AG04450 (cell line): ENCODE data around the gene LEMD2. TPM values are rescaled to one million over a fixed set of nuclear protein-coding genes. Genes with fewer than 3 reads are reported as not detected.

Source experiments
- CTCF ChIA-PET: fragments of 300-600, 350-600 bp; formaldehyde crosslinking; extraction: SDS; loops from one replicate; lab custom pipeline; 2022; ENCODE audit warnings: antibody characterized with exemption, inconsistent platforms; lab: Charles Lee
- POLR2A ChIA-PET: fragments of 350-600 bp; formaldehyde crosslinking; extraction: SDS; loops from one replicate; lab custom pipeline; 2021; ENCODE audit warnings: antibody characterized with exemption, inconsistent platforms; lab: Yijun Ruan, JAX
- DNase-seq: peaks from one replicate; pipeline ENCODE4 v3.0.0-alpha.2; 2011; ENCODE audit warnings: low read depth, low spot score
- H3K27ac ChIP-seq: one replicate; pipeline ENCODE4 v1.5.1; 2012; ENCODE audit warnings: low read depth, low read length, control low read depth
- H3K27me3 ChIP-seq: one replicate; pipeline ENCODE4 v1.6.0; 2012; ENCODE audit warnings: low read length; ENCODE audit not compliant: control insufficient read depth, insufficient read depth
- H3K4me3 ChIP-seq: 2 replicates; pipeline ENCODE4 v1.5.1; 2011; ENCODE audit warnings: mild to moderate bottlenecking, low read depth, low read length, control low read depth
- H3K9me3 ChIP-seq: 2 replicates; pipeline ENCODE4 v1.5.1; 2012; ENCODE audit warnings: low read length; ENCODE audit not compliant: control insufficient read depth, insufficient read depth
- CTCF ChIP-seq: IDR thresholded peaks from 2 replicates; pipeline ENCODE4 v1.5.1; 2011; ENCODE audit warnings: low read depth, low read length, control low read depth, inconsistent platforms
- polyA plus RNA-seq: library from polyadenylated mRNA; depleted of rRNA; stranded (reverse); fragments of >200 nt; gene quantifications from 2 replicates; pipeline ENCODE4 v1.2.3, GENCODE V29; 2011

The LEMD2 gene
- polyA plus RNA-seq, 1 experiment = 47.4 TPM

DNA sequence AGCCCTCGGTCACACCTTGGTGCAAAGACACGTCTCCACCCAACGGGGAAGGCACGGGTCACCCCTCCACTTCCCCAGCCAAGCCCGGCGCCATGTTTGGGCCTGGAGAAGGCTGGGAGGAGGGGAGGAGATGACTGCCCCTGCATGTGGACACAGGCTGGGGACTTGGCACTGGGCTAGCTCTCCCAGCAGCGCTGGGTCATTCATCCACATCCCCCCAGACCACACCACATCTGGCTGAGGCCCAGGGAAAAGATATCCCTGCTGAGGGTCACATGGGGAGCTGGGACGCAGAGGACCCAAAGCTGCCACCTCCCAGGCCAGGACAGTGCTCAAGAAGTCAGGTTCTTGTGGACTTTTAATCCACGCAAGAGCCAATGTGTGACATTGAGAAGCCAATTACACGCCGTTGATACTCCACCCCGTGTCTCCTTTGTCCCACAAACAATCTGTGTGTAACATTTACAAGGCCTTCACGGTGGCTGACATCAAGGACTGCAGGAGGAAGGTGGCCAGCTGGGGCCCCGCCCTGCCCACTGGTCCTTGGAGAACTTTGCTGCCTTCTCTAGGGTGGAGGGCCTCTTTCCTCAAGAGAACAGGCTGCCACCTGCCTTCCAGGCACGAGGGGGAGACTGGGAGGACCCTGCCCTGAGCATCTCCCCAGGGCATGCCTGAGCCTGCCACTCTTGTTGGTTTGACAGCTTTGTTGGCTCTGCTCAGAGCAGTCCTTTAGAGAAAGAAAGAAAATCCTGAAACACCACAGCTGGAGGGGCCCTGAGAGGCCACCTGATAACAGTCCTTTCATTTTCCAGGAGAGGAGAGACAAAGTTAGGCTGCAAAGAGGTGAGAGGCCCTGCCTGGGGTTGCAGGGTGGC lies 36.9 kb downstream of the LEMD2 start:
- CTCF ChIA-PET = interaction anchor here (0.6 to 2.9 kb wide), 8 partner anchors 9 to 930 kb away, joined by 3 to 11 read pairs (median 6); partner anchors contain the start of gene UQCC2
- H3K9me3 ChIP-seq = no peaks in the 10 kb centered on the region; the same call in 1 of the 2 replicates
- no peak for DNase-seq
- peaks cover 8% of the 10 kb centered on the region for H3K27me3 ChIP-seq
- POLR2A ChIA-PET = interaction anchor here (1.4 to 2.1 kb wide), 2 partner anchors 18 to 19 kb away, joined by 3 to 15 read pairs; no protein-coding TSS in a partner anchor
- no peak for TF ChIP-seq CTCF
- no peak overlapping the region for H3K4me3 ChIP-seq
- no peak overlapping the region for H3K27ac ChIP-seq

- no peak for DNase-seq
- Histone ChIP-seq H3K27ac (no peak overlapping the region), H3K9me3 (no peaks in the 10 kb centered on the region; the same call in 1 of the 2 replicates), H3K4me3 (no peak overlapping the region), H3K27me3 (peaks cover 6% of the 10 kb centered on the region)
- ChIA-PET CTCF (interaction anchor here (0.6 to 2.9 kb wide), 7 partner anchors 10 to 405 kb away, joined by 3 to 11 read pairs (median 4); no protein-coding TSS in a partner anchor), POLR2A (interaction anchor here (0.6 to 2.1 kb wide), 5 partner anchors 19 to 1920 kb away, joined by 3 to 15 read pairs (median 5); no protein-coding TSS in a partner anchor)
- no peak for TF ChIP-seq CTCF
Observed at GRCh38 chr6:33750244-33750991, 38.5 kb downstream of the LEMD2 start.

- H3K27me3 ChIP-seq = peaks cover 3% of the 10 kb centered on the region
- H3K4me3 ChIP-seq = no peak overlapping the region
- DNase-seq = no peak
- H3K9me3 ChIP-seq = no peaks in the 10 kb centered on the region
- TF ChIP-seq CTCF = no peak
- ChIA-PET POLR2A (interaction anchor here (0.7 kb wide), 1 partner anchor 277 kb away, joined by 3 read pairs; no protein-coding TSS in a partner anchor), CTCF (interaction anchor here (0.8 kb wide), 1 partner anchor 13 kb away, joined by 3 read pairs; no protein-coding TSS in a partner anchor)
- H3K27ac ChIP-seq = no peak overlapping the region
Observed at GRCh38 chr6:33749401-33749800, 39.5 kb downstream of the LEMD2 start.

- H3K27ac ChIP-seq = no peak overlapping the region
- POLR2A ChIA-PET = no interaction called here
- no peak overlapping the region for H3K4me3 ChIP-seq
- DNase-seq = no peak
- CTCF ChIA-PET = no interaction called here
- H3K9me3 ChIP-seq = no peaks in the 10 kb centered on the region
- H3K27me3 ChIP-seq = peaks cover 5% of the 10 kb centered on the region
- no peak for TF ChIP-seq CTCF
Observed at GRCh38 chr6:33748841-33749240, 40.1 kb downstream of the LEMD2 start.
